GM12878 (cell line): ENCODE results near the gene TRAK2. TPM values are rescaled to one million over a fixed set of nuclear protein-coding genes. Genes with fewer than 3 reads are reported as not detected.

Experiments
- ATAC-seq: fragments of 200-7000 bp; cut with Tn5 transposase; 3 replicates; pipeline ENCODE4 v1.9.1; 2020; ENCODE audit warnings: mild to moderate bottlenecking, moderate library complexity
- BruUV-seq: library from RNA; stranded (reverse); fragments of 400-500 nt; replicated peaks from 2 replicates; lab custom pipeline; 2021; lab: Mats Ljungman, UMichigan
- CTCF ChIA-PET: fragments of 300-600 bp; sonication (Branson Sonifier 250); formaldehyde crosslinking; extraction: SDS; loops from one replicate; lab custom pipeline; 2021; ENCODE audit warnings: inconsistent platforms; lab: Yijun Ruan, JAX
- POLR2A ChIA-PET: fragments of 350-600 bp; formaldehyde crosslinking; extraction: SDS; loops from one replicate; lab custom pipeline; 2021; ENCODE audit warnings: inconsistent platforms; lab: Charles Lee
- RAD21 ChIA-PET: fragments of 300-600 bp; sonication (Branson Sonifier 250); formaldehyde crosslinking; loops from one replicate; lab custom pipeline; 2023; ENCODE audit warnings: antibody characterized with exemption; ENCODE audit not compliant: unreplicated experiment; lab: Charles Lee
- SMC1A ChIA-PET: fragments of 300-600 bp; sonication (Branson Sonifier 250); formaldehyde crosslinking; loops from one replicate; lab custom pipeline; 2023; ENCODE audit not compliant: unreplicated experiment, uncharacterized antibody; lab: Charles Lee
- DNase-seq: peaks from one replicate; pipeline ENCODE4 v3.0.0-alpha.2; 2011; ENCODE audit warnings: low read depth, low spot score
- FAIRE-seq: peaks from 3 replicates; lab custom pipeline; 2011; peaks lifted over from hg19 to GRCh38; lab: Jason Lieb, UNC
- H2AFZ ChIP-seq: 2 replicates; pipeline ENCODE4 v1.6.0; 2011; ENCODE audit warnings: low read depth, low read length, control low read depth; ENCODE audit not compliant: control insufficient read depth
- H3K27ac ChIP-seq: 2 replicates; pipeline ENCODE4 v1.5.1; 2011; ENCODE audit warnings: control low read depth; ENCODE audit not compliant: control insufficient read depth, insufficient read depth
- H3K27me3 ChIP-seq, 2 experiments: replicated peaks in 1 of 2; 2 replicates each; pipeline versions ENCODE4 v1.6.0 to v1.6.1; 2011; ENCODE audit warnings: low read length in 1 of 2; ENCODE audit not compliant: control insufficient read depth in 2 of 2, insufficient read depth in 2 of 2
- H3K36me3 ChIP-seq, 2 experiments: 2 replicates each; pipeline ENCODE4 v1.5.1; 2011; ENCODE audit warnings: low read length in 1 of 2; ENCODE audit not compliant: control insufficient read depth in 2 of 2, insufficient read depth in 2 of 2
- H3K4me1 ChIP-seq: 2 replicates; pipeline ENCODE4 v1.6.1; 2011; ENCODE audit warnings: mild to moderate bottlenecking, low read length, moderate library complexity, mixed read lengths; ENCODE audit not compliant: control insufficient read depth, insufficient read depth
- H3K4me2 ChIP-seq: 2 replicates; pipeline ENCODE4 v1.6.0; 2011; ENCODE audit warnings: control low read depth; ENCODE audit not compliant: control insufficient read depth, insufficient read depth
- H3K4me3 ChIP-seq: fragments of 200-600 bp; sonication (generic); 2 replicates; pipeline ENCODE4 v1.5.1; 2016
- H3K79me2 ChIP-seq: 2 replicates; pipeline ENCODE4 v1.6.0; 2011; ENCODE audit warnings: low read length; ENCODE audit not compliant: control insufficient read depth, insufficient read depth
- H3K9ac ChIP-seq: 2 replicates; pipeline ENCODE4 v1.8.0; 2011; ENCODE audit warnings: low read length, control low read depth, mixed read lengths; ENCODE audit not compliant: control insufficient read depth, insufficient read depth
- H3K9me3 ChIP-seq: replicated peaks from 3 replicates; pipeline ENCODE4 v1.5.1; 2011; ENCODE audit warnings: mild to moderate bottlenecking, low read length; ENCODE audit not compliant: control insufficient read depth, insufficient read depth
- H4K20me1 ChIP-seq: 2 replicates; pipeline ENCODE4 v1.6.0; 2011; ENCODE audit not compliant: control insufficient read depth, insufficient read depth
- CHD1 ChIP-seq: IDR thresholded peaks from 2 replicates; pipeline ENCODE4 v1.6.1; 2012; ENCODE audit warnings: low read depth, low read length, improper control_type of control experiment
- IKZF2 ChIP-seq, 2 experiments: fragments of 450-650 bp; IDR thresholded peaks; 2 replicates each; pipeline ENCODE4 v1.6.1; 2017; ENCODE audit warnings: mild to moderate bottlenecking in 2 of 2, moderate library complexity in 2 of 2
- KDM1A ChIP-seq: fragments of 200-600 bp; sonication (generic); IDR thresholded peaks from 2 replicates; pipeline ENCODE4 v1.6.1; 2016; ENCODE audit warnings: borderline replicate concordance
- NFXL1 ChIP-seq: fragments of 450-650 bp; IDR thresholded peaks from 2 replicates; pipeline ENCODE4 v1.6.1; 2017; ENCODE audit warnings: antibody characterized with exemption, mild to moderate bottlenecking, borderline replicate concordance
- NFYA ChIP-seq: IDR thresholded peaks from 2 replicates; pipeline ENCODE4 v1.6.1; 2011; ENCODE audit warnings: low read depth, mild to moderate bottlenecking, low read length, improper control_type of control experiment, borderline replicate concordance
- NKRF ChIP-seq: fragments of 450-650 bp; conservative IDR thresholded peaks from 2 replicates; pipeline ENCODE4 v1.6.1; 2017; ENCODE audit warnings: mild to moderate bottlenecking, moderate library complexity
- POLR2AphosphoS5 ChIP-seq: IDR thresholded peaks from 2 replicates; pipeline ENCODE4 v1.6.1; 2011; ENCODE audit warnings: mild to moderate bottlenecking, low read length, inconsistent platforms
- PRDM15 ChIP-seq: fragments of 450-650 bp; formaldehyde crosslinking; IDR thresholded peaks from 2 replicates; pipeline ENCODE4 v1.4.0; 2020; ENCODE audit warnings: mild to moderate bottlenecking, moderate library complexity
- SREBF2 ChIP-seq: IDR thresholded peaks from 2 replicates; pipeline ENCODE4 v1.6.1; 2012; ENCODE audit warnings: mild to moderate bottlenecking, low read length
- TAF1 ChIP-seq: IDR thresholded peaks from 2 replicates; pipeline ENCODE4 v1.6.1; 2011; ENCODE audit warnings: mild to moderate bottlenecking, low read depth, low read length, borderline replicate concordance
- ZBTB40 ChIP-seq: fragments of 450-650 bp; IDR thresholded peaks from 2 replicates; pipeline ENCODE4 v1.6.1; 2016; ENCODE audit warnings: mild to moderate bottlenecking, moderate library complexity, borderline replicate concordance
- WGBS: methylation state at CpG from one replicate; pipeline ENCODE4 v1.1.6; 2016; ENCODE audit warnings: low lambda C conversion rate; ENCODE audit not compliant: insufficient replicate concordance, insufficient coverage; ENCODE audit errors: missing lambda C conversion rate; 5-methylcytosine and 5-hydroxymethylcytosine counted together
- in situ Hi-C: fragments of 300-500 bp; cut with MboI; formaldehyde crosslinking; loops from 9 replicates; pipeline ENCODE4 v1.14.3; 2018; ENCODE audit warnings: mixed read lengths
- intact Hi-C: fragments of 100-400 bp; cut with micrococcal nuclease; formaldehyde crosslinking; loops from one replicate; pipeline ENCODE4 v1.14.2; 2022; ENCODE audit not compliant: unreplicated experiment
- polyA plus RNA-seq, 11 experiments: library from polyadenylated mRNA; depleted of rRNA in 4 of 11; unstranded in 6 of 11; stranded (reverse) in 5 of 11; fragments of >200 nt; fragmentation: Nextera tagmentation in 4 of 11; fragmentation: Illumina TruSeq in 1 of 11; extraction: Ambion mirVana in 4 of 11; extraction: Trizol in 1 of 11; gene quantifications; 1 replicate in 1 of 11; 2 replicates in 10 of 11; pipeline versions ENCODE4 v1.2.1 to v1.2.3, GENCODE V29; 2011 to 2016; ENCODE audit warnings: inconsistent platforms in 2 of 11, missing spikeins in 2 of 11, low read depth in 1 of 11
- total RNA-seq, 4 experiments: library from RNA; depleted of rRNA in 3 of 4; stranded (reverse); fragments of >200 nt in 3 of 4; fragmentation: Illumina TruSeq in 1 of 4; extraction: Trizol in 1 of 4; gene quantifications; 2 replicates each; pipeline versions ENCODE4 v1.2.1 to v1.2.3, GENCODE V29; 2013 to 2021

TRAK2 gene
- total and polyA plus RNA-seq, 10 of the 15 experiments (the other 5 are each of a cell fraction or from before 2014, with no cell fraction given), result 5.2 to 20.0 (median 11.8) TPM

- TF ChIP-seq NKRF (no peak), CHD1 (no peak)
Measured at GRCh38 chr2:201441409-201441808, 9.8 kb downstream of the TRAK2 start (continued).

- RAD21 ChIA-PET, result no interaction called here
- Histone ChIP-seq H3K36me3 (no peaks in the 10 kb centered on the region), H4K20me1 (no peaks in the 10 kb centered on the region), H3K4me2 (no peak overlapping the region), H3K4me3 (no peak overlapping the region), H3K79me2 (no peaks in the 10 kb centered on the region), H2AFZ (no peak overlapping the region), H3K9ac (no peak overlapping the region), H3K4me1 (no peaks in the 10 kb centered on the region; the same call in 1 of the 2 replicates), H3K27ac (no peak overlapping the region), H3K27me3 (no peaks in the 10 kb centered on the region), H3K9me3 (no peaks in the 10 kb centered on the region)
- no TSS peak for BruUV-seq
- ATAC-seq (no peak), FAIRE-seq (no peak), DNase-seq (no peak)
- intact Hi-C loops (no loop called here), in situ Hi-C loops (no loop called here)
- SMC1A ChIA-PET, result interaction anchor here (0.5 to 1.6 kb wide), 3 partner anchors 11 to 258 kb away, joined by 3 to 7 read pairs (median 4); partner anchors contain the start of genes CASP10, STRADB and TRAK2
- POLR2A ChIA-PET, result interaction anchor here (1.7 kb wide), 1 partner anchor 11 kb away, joined by 6 read pairs; the partner anchor contains the start of genes STRADB and TRAK2
- CTCF ChIA-PET, result interaction anchor here (0.9 to 1.2 kb wide), 5 partner anchors 9 to 211 kb away, joined by 3 to 5 read pairs (median 3); no protein-coding TSS in a partner anchor
- 100% methylated on average over 1 of the region's 1 CpG for WGBS
- TF ChIP-seq NFYA, result no peak
- no peak for TF ChIP-seq TAF1
- no peak for TF ChIP-seq NFXL1
- TF ChIP-seq KDM1A, result no peak
- no peak for TF ChIP-seq IKZF2 (IDR thresholded peaks at IDR 0.05)
- TF ChIP-seq POLR2AphosphoS5, result no peak
- TF ChIP-seq SREBF2, result no peak
- no peak for TF ChIP-seq PRDM15 (CRISPR knock-in tag)
- no peak for TF ChIP-seq ZBTB40
Measured at GRCh38 chr2:201440182-201440581, 11.1 kb downstream of the TRAK2 start.
